ENCODE measurements around the gene ZBTB49.

ZBTB49 gene

DNA sequence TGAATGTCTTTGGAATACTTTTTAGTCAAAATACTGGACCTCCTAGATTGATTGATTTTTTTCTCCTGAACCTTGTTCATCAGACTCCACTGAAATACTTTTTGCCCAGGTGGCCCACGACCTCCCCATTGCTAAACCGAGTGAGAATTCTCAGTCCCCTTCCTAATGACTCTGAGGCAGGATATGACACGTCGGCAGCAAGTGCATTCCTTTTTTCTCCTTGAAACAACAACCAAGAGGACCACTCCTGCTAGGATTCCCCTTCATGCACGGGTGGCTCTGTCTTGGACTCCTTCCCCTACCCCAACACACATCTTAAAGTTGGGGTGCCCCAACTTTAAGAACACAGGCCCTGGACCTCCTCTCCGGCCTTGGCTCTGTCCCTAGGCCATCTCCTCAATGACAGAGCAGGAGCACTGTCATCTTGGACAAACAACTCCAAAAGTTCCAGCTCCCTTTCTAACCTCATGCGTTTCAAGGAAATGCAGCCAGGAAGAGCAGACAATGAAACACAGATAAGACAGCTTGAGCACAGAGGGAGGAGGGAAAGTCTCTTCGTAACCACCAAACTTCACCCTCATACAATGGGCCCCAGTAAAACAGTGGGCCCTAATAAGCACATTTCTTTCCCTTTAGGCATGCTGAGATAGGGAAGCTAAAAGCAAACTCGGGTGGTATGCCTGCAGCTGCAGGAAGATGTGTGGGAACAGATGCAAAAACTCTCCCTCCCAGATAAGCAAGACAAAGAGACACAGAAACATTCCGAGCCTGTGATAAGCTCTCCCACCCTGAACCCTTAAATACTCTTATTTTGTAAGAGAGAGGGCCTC, 33.9 kb downstream of the ZBTB49 start:
- DNase-seq (ENCODE audit: low read depth in 2 of 2): no peak

DNA sequence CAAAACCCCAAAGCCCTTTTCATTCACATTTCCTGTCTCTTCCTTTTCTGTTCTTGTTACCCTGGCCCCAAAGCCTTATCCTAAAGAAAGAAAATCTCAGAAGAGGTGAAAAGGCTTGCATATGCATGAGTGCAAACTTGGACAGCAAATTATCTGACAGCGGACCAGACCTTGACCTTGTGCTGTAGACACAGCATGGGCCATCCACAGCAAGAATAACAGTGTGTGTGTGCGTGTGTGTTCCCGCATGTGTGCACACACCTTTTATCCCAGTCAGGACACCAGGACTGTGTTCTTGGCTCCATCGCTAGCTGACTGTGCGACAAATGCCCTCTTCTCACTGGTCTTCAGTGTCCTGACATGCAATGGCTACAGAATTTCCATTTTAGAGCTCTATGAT, 35.3 kb downstream of the ZBTB49 start:
- DNase-seq (ENCODE audit: low read depth in 2 of 2): no peak

DNA sequence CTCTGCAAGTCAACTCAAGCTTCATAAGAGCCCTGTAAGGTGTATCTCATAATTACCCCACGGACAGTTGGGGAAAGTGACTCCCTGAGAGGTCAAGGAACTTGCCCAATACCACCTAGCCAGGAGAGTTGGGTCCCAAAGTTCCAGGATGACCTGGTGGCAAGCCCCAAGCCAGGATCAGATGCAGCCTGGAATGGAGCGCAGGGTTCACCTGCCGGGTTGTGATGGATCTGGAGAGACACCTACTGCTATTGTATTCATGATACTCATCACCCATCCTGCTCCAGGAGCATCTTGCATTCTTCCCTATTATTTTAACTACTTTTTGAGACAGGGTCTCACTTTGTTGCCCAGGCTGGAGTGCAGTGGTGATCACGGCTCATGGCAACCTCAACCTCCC, 36.1 kb downstream of the ZBTB49 start:
- DNase-seq (ENCODE audit: low read depth in 2 of 2): no peak

DNA sequence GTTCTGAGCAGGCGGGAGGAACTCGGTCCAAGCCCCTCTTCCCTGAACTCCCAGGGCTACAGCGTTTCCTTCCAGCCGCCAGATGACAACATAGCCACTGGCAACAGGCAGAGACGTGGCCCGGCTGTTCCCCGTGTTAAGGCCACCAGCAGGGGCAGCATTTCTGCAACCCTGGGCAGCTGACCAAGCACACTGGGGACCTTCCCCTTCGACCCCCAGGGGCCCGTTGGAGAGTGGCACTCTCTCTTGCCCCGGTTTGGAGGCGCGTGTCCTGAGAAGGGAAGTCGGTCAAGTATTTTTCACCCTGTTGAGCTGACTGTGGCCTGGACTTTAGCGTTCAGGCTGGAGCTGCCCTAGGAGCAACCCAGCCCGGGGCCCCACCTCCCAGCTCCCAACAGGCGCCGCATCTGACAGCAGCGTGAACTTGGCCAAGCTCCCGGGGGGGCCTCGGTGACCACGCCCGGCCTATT, 37.6 kb downstream of the ZBTB49 start:
- no peak for DNase-seq (ENCODE audit: low read depth in 2 of 2)

DNA sequence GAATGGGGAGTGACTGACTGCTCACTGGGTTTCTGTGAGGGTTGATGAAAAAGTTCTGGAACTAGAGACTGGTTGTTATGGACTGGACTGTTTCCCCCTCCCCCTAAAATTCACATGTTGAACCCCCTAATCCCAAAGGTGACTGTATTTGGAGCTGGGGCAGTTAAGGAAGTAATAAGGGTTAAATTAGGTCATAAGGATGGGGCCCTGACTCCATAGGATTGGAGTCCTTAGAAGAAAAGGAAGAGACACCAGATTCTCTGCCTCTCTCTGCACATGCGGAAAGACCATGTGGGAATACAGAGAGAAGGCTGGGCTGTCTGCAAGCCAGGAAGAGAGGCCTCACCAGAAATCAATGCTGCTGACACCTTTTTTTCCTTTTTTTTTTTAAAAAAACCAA, 38.2 kb downstream of the ZBTB49 start:
- no peak for DNase-seq (ENCODE audit: low read depth in 2 of 2)

DNA sequence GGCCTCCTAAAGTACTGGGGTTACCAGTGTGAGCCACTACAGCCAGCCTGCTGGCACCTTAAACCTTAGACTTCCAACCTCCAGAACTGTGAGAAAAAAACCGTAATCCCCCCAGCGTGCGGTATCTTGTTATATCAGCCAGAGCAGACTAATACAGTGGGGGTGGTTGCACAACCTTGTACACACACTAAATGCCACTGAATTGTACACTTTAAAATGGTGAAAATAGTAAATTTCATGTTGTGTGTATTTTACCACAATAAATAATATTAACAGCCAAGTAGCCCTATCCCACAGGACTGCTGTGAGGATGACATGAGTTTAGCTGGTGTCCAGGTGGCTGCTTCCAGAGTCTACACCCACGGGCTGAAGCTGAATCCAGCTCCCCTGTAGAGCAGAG, 38.8 kb downstream of the ZBTB49 start:
- DNase-seq (ENCODE audit: low read depth in 2 of 2): no peak

DNA sequence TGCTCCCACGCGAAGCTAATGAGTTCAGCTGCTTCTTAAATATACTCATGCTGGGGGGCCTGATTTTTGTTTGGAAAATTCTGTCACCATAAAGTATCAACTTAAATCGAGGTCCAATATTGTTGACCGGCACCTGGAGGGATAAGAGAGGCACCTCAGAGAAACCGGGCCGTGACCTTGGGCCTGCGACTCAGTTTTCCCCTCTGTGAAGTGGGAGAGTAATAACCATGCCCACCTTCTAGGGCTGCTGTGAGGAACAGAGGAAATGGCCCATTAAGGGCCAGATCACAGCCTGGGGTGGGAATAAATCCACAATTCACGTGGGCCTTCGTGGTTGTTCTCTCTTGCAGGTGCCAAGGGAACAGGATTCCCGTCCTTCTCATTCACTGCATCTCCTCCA, 39.4 kb downstream of the ZBTB49 start:
- DNase-seq (ENCODE audit: low read depth in 2 of 2): no peak

DNA sequence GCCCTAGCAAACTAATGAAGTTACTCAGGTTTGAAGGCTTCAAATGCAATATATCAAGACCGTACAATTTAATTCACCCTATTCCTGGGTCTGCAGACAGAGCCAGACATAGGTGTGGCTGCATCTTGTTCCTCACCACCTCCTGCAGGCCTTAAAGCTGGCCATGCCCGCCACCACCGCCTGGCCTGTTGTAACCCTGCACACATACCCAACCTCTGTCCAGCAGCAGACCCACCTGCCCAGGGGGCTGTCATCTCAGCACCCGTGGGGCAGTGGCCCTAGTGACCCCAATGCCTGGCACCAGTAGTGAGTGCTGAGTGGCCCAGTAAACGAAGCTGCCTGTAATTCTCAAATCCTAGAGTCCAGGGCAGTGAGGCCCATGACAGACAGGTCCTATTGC, 40.7 kb downstream of the ZBTB49 start:
- DNase-seq (ENCODE audit: low read depth in 2 of 2): no peak

DNA sequence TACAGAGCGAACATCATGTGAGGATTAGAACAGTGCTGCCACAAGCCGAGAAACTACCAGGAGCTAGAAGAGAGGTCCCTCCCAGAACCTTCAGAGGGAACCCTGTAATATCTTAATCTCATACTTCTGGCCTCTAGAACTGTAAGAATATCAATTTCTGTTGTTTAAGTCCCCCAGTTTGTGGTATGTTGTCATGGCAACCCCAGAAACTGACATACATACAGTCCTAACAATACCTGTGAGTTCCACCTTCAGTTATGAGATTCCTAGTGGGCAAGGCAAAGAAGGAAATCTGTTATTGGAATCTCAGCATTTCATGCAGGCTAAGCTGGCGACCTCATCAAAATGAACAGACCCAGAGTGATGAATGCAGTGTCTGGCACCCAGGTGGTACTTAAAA, 42.5 kb downstream of the ZBTB49 start:
- DNase-seq (ENCODE audit: low read depth in 2 of 2): no peak

DNA sequence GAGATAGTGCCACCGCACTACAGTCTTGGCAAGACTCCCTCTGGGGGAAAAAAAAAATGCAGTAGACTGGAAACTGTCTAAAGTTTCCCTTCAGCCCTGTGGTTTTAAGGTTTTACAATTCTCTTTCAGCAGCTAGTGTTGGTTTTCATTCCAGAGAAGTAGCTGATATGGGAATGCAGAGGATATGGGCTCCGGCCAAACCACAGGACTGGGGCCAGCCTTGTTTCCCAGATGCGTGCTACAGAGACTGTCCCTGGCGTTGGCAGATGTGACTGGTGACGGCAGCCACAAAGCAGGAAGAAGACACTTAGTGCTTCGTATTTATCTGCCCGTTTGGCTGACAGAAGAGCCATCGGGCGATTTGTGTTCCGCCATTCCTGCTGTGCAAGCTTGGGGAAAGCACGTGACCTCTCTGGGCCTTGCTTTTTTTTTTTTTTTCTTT, 43.2 kb downstream of the ZBTB49 start:
- no peak for DNase-seq (ENCODE audit: low read depth in 2 of 2)

DNA sequence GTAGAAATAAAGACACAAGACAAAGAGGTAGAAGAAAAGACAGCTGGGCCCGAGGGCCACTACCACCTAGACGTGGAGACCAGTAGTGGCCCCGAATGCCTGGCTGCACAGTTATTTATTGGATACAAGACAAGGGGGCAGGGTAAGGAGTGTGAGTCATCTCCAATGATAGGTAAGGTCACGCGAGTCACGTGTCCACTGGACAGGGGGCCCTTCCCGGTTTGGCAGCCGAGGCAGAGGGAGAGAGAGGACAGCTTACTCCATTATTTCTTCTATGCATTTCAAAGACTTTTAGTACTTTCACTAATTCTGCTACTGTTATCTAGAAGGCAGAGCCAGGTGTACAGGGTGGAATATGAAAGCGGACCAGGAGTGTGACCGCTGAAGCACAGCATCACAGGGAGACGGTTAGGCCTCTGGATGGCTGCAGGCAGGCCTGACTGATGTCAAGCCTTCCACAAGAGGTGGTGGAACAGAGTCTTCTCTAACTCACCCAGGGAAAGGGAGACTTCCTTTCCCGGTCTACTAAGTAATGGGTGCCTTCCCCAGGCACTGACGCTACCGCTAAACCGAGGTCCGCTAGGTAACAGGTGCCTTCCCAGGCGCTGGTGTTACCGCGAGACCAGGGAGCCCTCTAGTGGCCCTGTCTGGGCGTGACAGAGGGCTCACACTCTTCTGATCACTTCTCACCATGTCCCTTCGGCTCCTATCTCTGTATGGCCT, 44.9 kb downstream of the ZBTB49 start:
- peak; percentile 51 to 56 for DNase-seq (ENCODE audit: low read depth in 2 of 2)

DNA sequence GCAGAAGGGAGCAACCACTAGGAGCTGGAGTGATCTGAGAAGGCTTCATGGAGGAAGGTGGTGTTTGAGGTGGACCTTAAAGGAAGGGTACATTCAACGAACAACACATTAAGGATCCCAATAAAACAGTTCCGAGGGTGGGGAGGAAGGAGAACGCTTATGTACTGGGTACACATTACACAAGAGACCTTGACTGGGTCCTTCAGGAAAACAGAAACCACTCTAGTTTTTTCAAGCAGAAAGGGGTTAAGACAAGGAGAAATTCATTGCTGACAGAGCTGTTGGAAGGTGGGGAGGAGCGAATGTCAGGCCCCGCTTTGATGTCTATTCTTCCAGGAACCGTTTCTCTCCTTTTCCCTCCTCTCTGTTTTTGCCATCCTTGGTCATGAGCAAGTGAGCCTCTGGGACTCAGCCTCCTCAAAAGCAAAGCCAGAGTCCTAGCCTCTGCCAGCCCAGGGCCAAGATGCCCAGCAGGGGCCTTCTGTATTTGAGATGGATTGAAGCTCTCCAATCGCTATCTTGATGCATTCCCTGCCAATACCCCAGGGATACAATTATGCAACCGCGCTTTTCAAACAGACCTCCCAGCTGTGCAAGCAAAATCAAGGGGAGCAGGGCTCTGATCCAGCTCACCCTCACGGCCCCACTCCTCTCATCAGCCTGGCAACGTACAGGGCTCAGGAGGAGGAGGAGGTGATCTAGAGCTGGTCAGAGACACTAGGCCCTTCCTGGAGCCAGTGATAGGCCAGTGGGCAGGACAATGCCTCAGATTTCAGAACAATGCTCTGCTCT, 48.4 kb downstream of the ZBTB49 start:
- DNase-seq (ENCODE audit: low read depth in 2 of 2): no peak

DNA sequence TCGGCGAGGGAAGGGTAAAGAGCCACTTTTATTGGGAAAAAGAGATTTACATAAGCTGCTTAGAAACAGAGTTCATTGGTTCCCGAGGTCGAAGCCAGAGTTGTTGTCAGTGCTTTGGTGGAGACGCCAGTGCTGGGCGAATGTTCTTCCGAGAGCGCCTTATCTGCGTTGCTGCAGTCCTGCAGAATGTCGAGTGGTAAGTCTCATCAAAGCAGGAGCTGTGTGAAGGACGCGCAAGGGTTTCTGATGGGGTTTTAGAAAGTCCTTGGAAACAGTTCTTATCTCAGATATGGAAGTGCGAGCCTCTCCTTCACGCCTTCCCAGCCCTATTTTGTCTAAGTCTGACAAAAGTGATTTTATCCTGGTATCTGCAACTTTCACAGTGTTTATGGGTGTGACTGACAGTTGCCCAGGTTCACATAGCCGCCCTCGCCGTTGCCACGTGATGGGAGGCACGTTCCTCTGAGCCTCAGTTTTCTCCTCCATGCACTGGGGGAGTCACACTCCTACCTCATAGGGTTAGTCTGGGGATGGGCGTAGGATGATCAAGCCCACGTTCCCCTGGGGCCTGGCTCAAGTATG, 49.5 kb downstream of the ZBTB49 start:
- no peak for DNase-seq (ENCODE audit: low read depth in 2 of 2)

DNA sequence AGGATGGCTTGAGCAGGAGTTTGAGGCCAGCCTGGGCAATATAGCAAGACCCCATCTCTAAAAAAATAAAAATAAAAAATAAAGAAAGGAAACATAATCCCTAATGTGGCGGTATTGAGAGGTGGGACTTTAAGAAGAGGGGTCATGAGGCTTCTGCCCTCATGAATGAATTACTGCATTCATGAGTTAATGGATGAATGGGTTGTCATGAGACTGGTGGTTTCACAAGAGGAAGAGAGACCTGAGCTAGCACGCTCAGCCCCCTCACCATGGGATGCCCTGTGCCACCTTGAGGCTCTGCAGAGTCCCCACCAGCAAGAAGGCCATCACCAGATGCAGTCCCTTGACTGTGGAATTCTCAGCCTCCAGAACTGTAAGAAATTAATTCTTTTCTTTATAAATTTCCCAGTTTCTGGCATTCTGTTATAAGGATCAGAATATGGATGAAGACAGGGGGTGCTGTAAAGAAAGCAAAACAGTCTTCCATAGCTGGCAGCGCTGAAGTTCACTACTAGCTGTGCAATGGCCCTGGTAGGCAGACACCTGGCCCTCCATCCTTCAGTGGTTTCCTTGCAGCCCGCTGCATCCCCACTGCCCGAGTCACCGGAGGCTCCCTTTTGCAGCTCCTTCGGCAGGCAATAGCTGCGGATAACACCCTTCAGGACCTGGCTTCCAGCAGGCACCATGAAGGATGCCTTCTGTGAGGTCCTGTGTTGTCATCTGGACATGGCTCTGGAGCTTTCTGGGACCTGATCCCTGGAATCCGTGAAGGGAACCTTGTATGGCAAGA, 52.0 kb downstream of the ZBTB49 start:
- DNase-seq (ENCODE audit: low read depth in 2 of 2): no peak

DNA sequence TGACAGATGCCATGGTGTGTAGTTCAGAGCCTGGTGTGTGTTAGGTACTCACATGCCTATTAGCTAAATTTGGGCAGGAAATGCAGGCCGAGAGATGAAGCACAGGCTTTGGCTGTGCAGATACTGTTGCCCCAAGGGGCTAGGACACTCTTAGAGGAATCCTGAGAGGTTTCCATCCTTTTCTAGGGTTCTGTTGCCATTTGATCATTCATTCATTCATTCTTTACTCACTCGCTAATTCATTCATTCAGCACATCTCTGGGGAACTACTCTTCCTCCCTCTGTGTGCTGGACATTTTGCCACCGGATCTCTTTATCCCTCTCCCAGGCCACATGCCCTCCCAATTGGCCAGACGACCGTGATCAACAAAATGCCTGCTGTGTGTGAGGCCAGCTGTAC, 53.0 kb downstream of the ZBTB49 start:
- no peak for DNase-seq (ENCODE audit: low read depth in 2 of 2)

DNA sequence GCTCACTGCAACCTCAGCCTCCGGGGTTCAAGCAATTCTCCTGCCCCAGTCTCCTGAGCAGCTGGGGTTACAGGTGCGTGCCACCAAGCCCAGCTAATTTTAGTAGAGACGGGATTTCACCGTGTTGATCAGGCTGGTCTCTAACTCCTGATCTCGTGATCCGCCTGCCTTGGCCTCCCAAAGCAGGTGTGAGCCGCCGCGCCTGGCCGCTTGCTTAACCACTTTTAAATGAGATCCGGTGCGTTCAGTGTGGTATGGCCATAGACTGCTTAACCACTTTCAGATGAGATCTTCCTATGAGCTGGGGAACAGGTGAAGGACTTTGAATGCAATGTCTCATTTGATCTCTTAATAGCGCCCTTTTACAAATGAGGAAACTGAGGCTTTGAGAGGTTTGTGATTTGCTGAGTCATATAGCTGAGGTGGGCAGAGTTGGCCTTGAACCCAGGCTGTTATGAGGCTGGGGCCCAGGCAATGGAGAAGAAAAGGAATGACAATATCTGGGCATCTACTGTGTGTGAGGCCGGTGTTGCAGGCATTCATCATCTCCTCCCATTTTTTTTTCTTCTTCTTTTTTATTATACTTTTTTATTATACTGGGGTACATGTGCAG, 55.0 kb downstream of the ZBTB49 start:
- DNase-seq (ENCODE audit: low read depth in 2 of 2): no peak

DNA sequence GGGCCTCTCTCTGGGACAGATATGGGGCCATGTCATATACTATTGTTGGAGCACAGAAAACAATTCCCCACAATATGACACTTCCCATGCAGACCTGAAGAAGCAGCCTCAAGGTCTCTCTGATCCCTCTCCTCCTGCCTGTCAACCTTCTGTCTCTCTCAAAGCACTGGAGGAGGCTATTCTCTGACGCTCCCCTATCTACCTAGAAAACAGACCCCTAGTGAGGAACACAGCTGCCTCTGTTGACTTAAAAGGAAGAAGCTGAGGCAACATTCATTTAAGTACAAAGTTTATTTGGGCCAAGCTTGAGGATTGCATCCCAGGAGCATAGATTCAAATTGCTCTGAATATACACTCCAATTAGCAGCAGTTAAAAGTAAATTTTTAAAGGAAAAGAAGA, 57.5 kb downstream of the ZBTB49 start:
- DNase-seq (ENCODE audit: low read depth in 2 of 2): no peak

DNA sequence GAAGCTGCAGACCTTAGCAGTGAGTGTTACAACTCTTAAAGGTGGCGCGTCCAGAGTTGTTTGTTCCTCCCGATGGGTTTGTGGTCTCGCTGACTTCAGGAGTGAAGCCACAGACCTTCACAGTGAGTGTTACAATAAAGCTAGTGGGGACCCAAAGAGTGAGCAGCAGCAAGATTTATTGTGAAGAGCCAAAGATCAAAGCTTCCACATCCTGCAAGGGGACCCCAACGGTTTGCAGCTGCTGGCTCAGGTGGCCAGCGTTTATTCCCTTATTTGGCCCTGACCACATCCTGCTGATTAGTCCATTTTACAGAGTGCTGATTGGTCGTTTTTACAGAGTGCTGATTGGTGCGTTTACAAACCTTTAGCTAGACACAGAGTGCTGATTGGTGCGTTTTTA, 58.5 kb downstream of the ZBTB49 start:
- DNase-seq (ENCODE audit: low read depth in 2 of 2): peak in 1 of 2 donors; percentile 2

DNA sequence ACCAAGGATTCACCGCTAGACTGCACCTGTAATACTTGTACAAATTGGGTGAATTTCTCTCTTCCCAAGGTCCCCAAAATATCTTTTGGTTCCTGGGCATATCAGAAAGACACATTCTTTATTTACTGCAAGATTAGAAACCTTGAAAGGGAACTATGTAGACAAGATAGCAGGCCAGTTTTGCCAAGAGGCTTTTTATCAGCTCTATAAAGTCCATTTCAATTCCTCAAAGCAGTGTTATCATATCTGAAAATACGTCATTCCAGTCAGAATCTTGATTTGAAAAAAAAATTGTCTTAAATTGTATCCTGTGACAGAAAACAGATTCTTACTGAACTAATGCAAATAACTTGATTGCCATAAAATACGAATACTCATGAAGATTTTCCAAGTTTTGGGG, 59.8 kb downstream of the ZBTB49 start:
- DNase-seq (ENCODE audit: low read depth in 2 of 2): no peak

DNA sequence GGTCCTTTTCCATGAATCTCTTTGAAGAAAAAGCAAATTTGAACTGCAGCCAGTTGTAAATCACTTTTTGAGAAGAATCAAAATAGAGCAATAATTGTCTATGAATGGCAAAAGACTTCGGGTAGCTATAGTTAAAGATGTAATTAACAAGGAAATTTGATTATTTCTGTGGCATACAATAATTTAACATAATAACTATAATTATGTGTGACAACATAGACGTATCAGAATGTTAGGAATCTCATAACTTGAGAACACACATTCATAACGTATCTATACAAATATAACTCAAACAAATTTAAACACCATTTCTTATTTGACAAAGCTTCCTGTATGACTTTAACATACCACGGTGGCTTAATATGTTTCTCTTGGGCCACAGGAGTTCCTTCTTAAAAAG, 60.9 kb downstream of the ZBTB49 start:
- no peak for DNase-seq (ENCODE audit: low read depth in 2 of 2)

DNA sequence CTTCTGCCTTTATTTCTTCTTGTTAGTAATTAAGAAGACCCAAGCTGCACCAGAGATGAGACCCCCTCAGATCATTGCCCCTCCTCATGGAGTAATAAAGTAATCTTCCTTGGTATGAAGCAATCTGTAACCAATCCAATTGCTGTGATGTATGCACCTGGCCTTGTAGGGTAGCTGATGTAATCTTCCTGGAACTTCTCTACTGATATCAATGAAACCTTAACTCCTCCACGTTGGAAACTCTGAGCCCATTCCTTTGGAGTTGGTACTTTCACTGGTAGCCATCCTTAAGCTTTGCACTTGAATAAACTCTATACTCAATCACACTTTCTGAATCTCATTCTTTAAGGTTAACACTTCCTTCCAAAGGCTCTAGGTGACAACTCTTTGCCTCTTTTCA, 65.3 kb downstream of the ZBTB49 start:
- DNase-seq (ENCODE audit: low read depth in 2 of 2): no peak

All from stimulated activated CD8-positive, alpha-beta memory T cell treated with anti-CD3 and anti-CD28 coated beads, Interleukin-15, amount 100 ng/mL, for 48 hours (primary cell).